AG09319 (cell line): ENCODE data around the gene TRIM7.

Experiments
- DNase-seq: peaks from one replicate; pipeline ENCODE4 v3.0.0-alpha.2; 2010; ENCODE audit warnings: low read depth; ENCODE audit errors: extremely low read depth
- CTCF ChIP-seq: IDR thresholded peaks from 2 replicates; pipeline ENCODE4 v1.5.1; 2011; ENCODE audit warnings: low read depth, mild to moderate bottlenecking, inconsistent platforms, low read length, moderate library complexity

The TRIM7 gene

DNA sequence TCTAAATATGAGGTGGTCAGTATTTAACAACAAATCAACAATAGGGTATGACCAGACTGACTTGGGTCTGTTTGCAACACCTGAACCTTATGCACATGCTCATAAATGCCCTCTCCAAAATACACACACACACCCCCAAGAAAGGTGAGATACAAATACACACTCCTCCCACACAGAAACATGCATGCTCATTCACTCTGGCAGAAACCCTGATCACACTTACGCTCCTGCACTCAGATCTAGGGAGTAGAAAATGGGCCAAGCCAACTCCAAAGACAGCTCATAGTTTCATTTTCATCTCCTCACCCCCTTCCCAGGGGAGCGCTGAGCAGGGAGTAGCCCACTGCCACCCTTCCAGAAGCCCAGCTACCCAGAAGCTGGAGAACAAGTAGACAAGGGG is 11.3 kb downstream of the TRIM7 start:
- no peak for DNase-seq
- TF ChIP-seq CTCF, result no peak

- no peak for DNase-seq
- no peak for TF ChIP-seq CTCF
Measured at GRCh38 chr5:181192337-181193046, 12.5 kb downstream of the TRIM7 start.

- DNase-seq, result peak; percentile 87
- no peak; the same call in 1 of the 2 replicates for TF ChIP-seq CTCF
Measured at GRCh38 chr5:181191526-181192336, 13.3 kb downstream of the TRIM7 start.

DNA sequence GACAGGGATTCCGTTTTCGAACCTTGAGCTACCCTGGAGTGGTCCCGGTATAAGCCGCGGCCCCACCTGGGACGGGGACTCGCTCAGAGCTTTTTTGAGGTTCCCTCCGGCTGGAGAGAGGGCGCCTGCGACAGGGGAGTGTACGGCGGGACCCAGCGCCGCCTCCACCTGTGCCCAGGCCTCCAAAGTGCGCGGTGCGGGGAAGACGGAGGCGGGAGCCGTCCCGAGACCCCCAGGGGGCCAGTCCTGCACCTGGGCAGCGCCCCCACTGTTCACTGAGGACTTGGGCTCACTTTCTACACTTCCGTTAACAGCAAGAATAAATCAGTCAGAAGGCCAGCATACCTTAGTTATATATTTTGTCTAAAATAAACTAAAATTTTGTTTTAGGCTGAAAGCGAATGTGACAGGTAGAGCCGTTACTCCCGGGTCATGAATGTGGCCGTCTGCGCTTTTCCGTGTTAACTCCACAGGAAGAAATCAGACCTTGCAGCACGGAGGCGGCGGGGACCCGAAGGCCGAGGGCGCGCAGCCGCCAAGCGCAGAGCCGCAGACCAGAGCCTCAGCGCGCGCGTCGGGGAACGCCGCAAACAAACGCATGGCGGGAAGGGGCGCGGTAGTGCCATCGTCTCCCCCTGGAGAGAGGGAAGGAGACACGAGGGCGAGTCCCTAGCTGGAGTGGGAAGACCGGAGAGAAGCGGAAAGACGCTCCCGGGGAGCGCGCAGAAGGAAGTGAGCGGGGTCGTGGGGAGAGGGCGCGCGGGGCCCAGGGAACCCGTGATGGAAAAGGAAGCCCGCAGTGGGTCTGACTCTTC is 14.1 kb downstream of the TRIM7 start:
- no peak for DNase-seq

DNA sequence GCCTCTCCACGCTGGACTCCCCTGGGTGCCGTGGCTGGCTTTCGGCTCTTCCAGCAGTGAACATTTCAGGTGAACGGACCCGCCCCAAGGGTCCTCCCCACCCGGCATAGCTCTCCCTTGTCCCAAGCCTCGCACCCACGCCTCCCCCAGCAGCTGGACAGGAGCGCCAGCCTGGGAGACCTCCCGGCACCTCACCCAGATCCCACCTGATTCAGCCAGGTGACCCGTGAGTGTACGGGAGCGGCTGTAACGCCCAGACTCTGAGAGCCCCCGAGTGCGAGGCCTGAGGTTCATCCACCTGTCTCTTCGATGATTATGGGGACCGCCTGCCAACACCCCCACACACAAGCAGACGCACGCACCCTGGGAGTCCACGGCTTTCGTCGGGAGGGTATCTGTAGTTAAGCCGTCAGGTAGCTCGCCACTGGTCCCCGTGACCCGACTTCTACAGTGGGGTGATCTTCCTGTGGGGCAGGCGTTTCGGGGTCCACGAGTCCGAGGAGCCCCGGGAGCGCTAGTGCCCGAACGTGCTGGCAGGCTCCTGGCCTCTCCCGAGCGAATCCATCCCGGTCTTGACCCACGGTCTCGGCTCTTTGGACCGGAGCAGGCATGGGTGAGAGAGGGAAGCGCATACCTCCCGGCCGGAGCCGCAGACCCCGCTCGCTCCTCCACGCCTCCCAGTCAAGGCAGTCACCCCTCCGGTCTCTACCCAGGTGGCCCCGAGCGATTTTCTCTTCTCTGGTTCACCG is 14.9 kb downstream of the TRIM7 start:
- no peak for DNase-seq
- TF ChIP-seq CTCF, result no peak

More for the DNA sequence above, 14.1 kb downstream of the TRIM7 start:
- peak; percentile 10 for TF ChIP-seq CTCF

GRCh38 chr5:181189363-181189961 is 15.5 kb downstream of the TRIM7 start:
- no peak for DNase-seq
- no peak for TF ChIP-seq CTCF
